SK-N-SH (cell line): ENCODE measurements around the gene HNRNPUL1. TPM values are rescaled to one million over a fixed set of nuclear protein-coding genes. Genes with fewer than 3 reads are reported as not detected.

Source experiments
- CTCF ChIA-PET: fragments of 300-600, 350-600 bp; formaldehyde crosslinking; extraction: SDS; loops from one replicate; lab custom pipeline; 2021; lab: Yijun Ruan, JAX
- POLR2A ChIA-PET: fragments of 350-600 bp; sonication (Branson Sonifier 250); formaldehyde crosslinking; extraction: SDS; loops from one replicate; lab custom pipeline; 2020; ENCODE audit warnings: antibody characterized with exemption, inconsistent platforms; lab: Yijun Ruan, JAX
- DNase-seq: peaks from one replicate; pipeline ENCODE4 v3.0.0; 2012
- H2AFZ ChIP-seq: fragments of 200-600 bp; sonication (generic); 2 replicates; pipeline ENCODE4 v1.8.1; 2016; ENCODE audit warnings: antibody characterized with exemption, mild to moderate bottlenecking, low read depth
- H3F3A ChIP-seq: fragments of 200-600 bp; sonication (generic); replicated peaks from 2 replicates; pipeline ENCODE3; 2016; ENCODE audit warnings: antibody characterized with exemption, mild to moderate bottlenecking; ENCODE audit not compliant: insufficient read depth
- H3K27ac ChIP-seq, 2 experiments: fragments of 200-500 bp in 1 of 2; fragments of 200-600 bp in 1 of 2; sonication (Bioruptor generic) in 1 of 2; sonication (generic), shearing (Covaris generic) in 1 of 2; 2 replicates each; pipeline versions ENCODE4 v1.5.1 to v1.6.1; 2014 to 2016; ENCODE audit warnings: low read depth in 2 of 2, inconsistent platforms in 1 of 2, low read length in 1 of 2, mild to moderate bottlenecking in 1 of 2, mixed read lengths in 1 of 2
- H3K27me3 ChIP-seq: fragments of 200-600 bp; sonication (generic), shearing (Covaris generic); 2 replicates; pipeline ENCODE4 v1.6.1; 2016; ENCODE audit warnings: mixed run types; ENCODE audit not compliant: insufficient read depth
- H3K36me3 ChIP-seq, 2 experiments: fragments of 200-500 bp in 1 of 2; fragments of 200-600 bp in 1 of 2; sonication (Bioruptor generic) in 1 of 2; sonication (generic) in 1 of 2; replicated peaks in 1 of 2; 2 replicates each; pipeline versions ENCODE3 to v1.5.1; 2014 to 2016; ENCODE audit warnings: low read length in 1 of 2, mild to moderate bottlenecking in 1 of 2; ENCODE audit not compliant: insufficient read depth in 2 of 2, control insufficient read depth in 1 of 2
- H3K4me1 ChIP-seq, 2 experiments: fragments of 200-500 bp in 1 of 2; fragments of 200-600 bp in 1 of 2; sonication (Bioruptor generic) in 1 of 2; sonication (generic), shearing (Covaris generic) in 1 of 2; 2 replicates each; pipeline versions ENCODE4 v1.5.1 to v1.6.1; 2014 to 2016; ENCODE audit warnings: low read depth in 1 of 2, low read length in 1 of 2, mixed run types in 1 of 2; ENCODE audit not compliant: insufficient read depth in 2 of 2, control insufficient read depth in 1 of 2
- H3K4me2 ChIP-seq: fragments of 200-600 bp; sonication (generic), shearing (Covaris generic); 2 replicates; pipeline ENCODE4 v1.6.1; 2017; ENCODE audit warnings: mixed run types
- H3K4me3 ChIP-seq, 2 experiments: fragments of 200-500 bp in 1 of 2; fragments of 200-600 bp in 1 of 2; sonication (Bioruptor generic) in 1 of 2; sonication (generic), shearing (Covaris generic) in 1 of 2; 2 replicates each; pipeline versions ENCODE4 v1.5.1 to v1.8.1; 2014 to 2016; ENCODE audit warnings: low read depth in 2 of 2, inconsistent platforms in 1 of 2, low read length in 1 of 2, mild to moderate bottlenecking in 1 of 2, mixed read lengths in 1 of 2, moderate library complexity in 1 of 2
- H3K79me2 ChIP-seq: fragments of 200-600 bp; sonication (generic); 2 replicates; pipeline ENCODE4 v1.8.1; 2017; ENCODE audit warnings: mild to moderate bottlenecking; ENCODE audit not compliant: insufficient read depth
- H3K9ac ChIP-seq: fragments of 200-600 bp; sonication (generic); 2 replicates; pipeline ENCODE4 v1.6.1; 2017; ENCODE audit warnings: mixed run types
- H3K9me2 ChIP-seq: fragments of 200-600 bp; sonication (generic); 2 replicates; pipeline ENCODE4 v1.6.1; 2017; ENCODE audit warnings: mixed run types
- H3K9me3 ChIP-seq: fragments of 200-600 bp; sonication (generic); 2 replicates; pipeline ENCODE4 v1.6.1; 2017; ENCODE audit warnings: mixed run types, mild to moderate bottlenecking, moderate library complexity
- H4K20me1 ChIP-seq: fragments of 200-600 bp; sonication (generic); 2 replicates; pipeline ENCODE4 v1.6.1; 2017; ENCODE audit warnings: mild to moderate bottlenecking, mixed run types; ENCODE audit not compliant: insufficient read depth
- ELF1 ChIP-seq: IDR thresholded peaks from 2 replicates; pipeline ENCODE4 v1.4.0; 2012
- FOXM1 ChIP-seq: IDR thresholded peaks from 2 replicates; pipeline ENCODE4 v1.4.0; 2012; ENCODE audit warnings: low read depth, mild to moderate bottlenecking
- GABPA ChIP-seq: IDR thresholded peaks from 2 replicates; pipeline ENCODE4 v1.4.0; 2012; ENCODE audit warnings: low read depth, mild to moderate bottlenecking
- GATA2 ChIP-seq: sonication (generic); formaldehyde crosslinking; IDR thresholded peaks from 2 replicates; pipeline ENCODE4 v1.5.0; 2020; ENCODE audit warnings: mild to moderate bottlenecking, missing genetic modification reagents
- JUND ChIP-seq: IDR thresholded peaks from 2 replicates; pipeline ENCODE4 v1.4.0; 2012
- MEF2A ChIP-seq: IDR thresholded peaks from 2 replicates; pipeline ENCODE4 v1.4.0; 2012; ENCODE audit warnings: low read depth, borderline replicate concordance
- MXI1 ChIP-seq: IDR thresholded peaks from 2 replicates; pipeline ENCODE4 v1.6.1; 2012; ENCODE audit warnings: mild to moderate bottlenecking, low read depth, low read length, improper control_type of control experiment
- NRF1 ChIP-seq: IDR thresholded peaks from 2 replicates; pipeline ENCODE4 v1.6.1; 2012; ENCODE audit warnings: low read depth, mild to moderate bottlenecking, low read length
- POLR2AphosphoS5 ChIP-seq: IDR thresholded peaks from 2 replicates; pipeline ENCODE4 v1.6.1; 2012; ENCODE audit warnings: low read depth, low read length
- RAD21 ChIP-seq: IDR thresholded peaks from 2 replicates; pipeline ENCODE4 v1.6.1; 2012; ENCODE audit warnings: mild to moderate bottlenecking, low read length
- YY1 ChIP-seq: IDR thresholded peaks from 2 replicates; pipeline ENCODE4 v1.4.0; 2012; ENCODE audit warnings: low read depth, mild to moderate bottlenecking
- WGBS: methylation state at CpG from one replicate; pipeline ENCODE4 v1.1.6; 2017; ENCODE audit warnings: low lambda C conversion rate; 5-methylcytosine and 5-hydroxymethylcytosine counted together
- polyA plus RNA-seq, 3 experiments: library from polyadenylated mRNA; depleted of rRNA; stranded (reverse); fragments of >200 nt; gene quantifications; 2 replicates each; pipeline ENCODE4 v1.2.3, GENCODE V29; 2012
- TF ChIP-seq, protein P1 (sequence below): IDR thresholded peaks from 2 replicates; pipeline ENCODE4; 2012
- TF ChIP-seq, protein P2 (sequence below): IDR thresholded peaks from 2 replicates; pipeline ENCODE4 v1.6.1; 2012; ENCODE audit warnings: mild to moderate bottlenecking, low read depth, low read length, moderate library complexity

The HNRNPUL1 gene
- polyA plus RNA-seq, 1 of the 3 experiments (the other 2 are of a cell fraction) = 41.5 TPM

DNA sequence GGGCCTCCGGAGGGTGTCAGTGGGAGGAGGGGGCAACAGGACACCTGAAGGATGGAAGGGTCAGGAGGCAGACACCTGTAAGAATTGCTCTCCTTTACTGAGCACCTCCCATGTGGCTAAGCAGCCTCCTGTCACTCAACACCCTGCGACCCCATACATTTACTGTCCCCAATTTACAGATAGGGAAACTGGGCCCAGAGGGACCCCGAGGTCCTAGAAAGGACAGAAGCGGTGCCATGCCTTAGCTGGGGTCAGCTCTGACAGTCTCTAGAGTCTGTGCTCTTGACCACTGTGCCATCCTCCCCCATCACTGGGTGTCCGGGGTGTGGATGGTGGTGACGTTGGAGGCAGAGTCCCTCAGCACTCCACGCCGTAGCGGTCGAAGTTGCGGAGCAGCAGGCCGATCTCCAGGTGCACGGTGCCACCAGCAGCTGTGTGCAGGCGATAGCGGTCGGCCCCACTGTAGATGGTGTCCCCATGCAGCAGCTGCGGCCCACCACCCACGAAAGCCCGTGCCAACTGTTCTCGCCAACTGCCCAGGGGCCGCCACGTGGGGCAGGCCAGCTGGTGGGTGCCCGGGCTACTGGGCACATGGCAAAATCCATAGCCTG is 90.3 kb downstream of the HNRNPUL1 start:
- Histone ChIP-seq H3K27me3 (no peaks in the 10 kb centered on the region), H2AFZ (no peak overlapping the region), H3K4me1 (peaks cover 0 to 34% of the 10 kb centered on the region in 2 experiments; a peak in 2 of 4 replicates), H3K27ac (peak overlapping the region in 1 of 2 experiments; percentile 79; a peak in 2 of 4 replicates), H3F3A (peaks cover 9% of the 10 kb centered on the region), H3K4me3 (peak overlapping the region; percentile 65 to 99; a peak in 3 of 4 replicates), H3K79me2 (peaks cover 42% of the 10 kb centered on the region), H3K9me3 (no peaks in the 10 kb centered on the region), H4K20me1 (peaks cover 38% of the 10 kb centered on the region), H3K36me3 (peaks cover 0 to 6% of the 10 kb centered on the region in 2 experiments), H3K9me2 (no peaks in the 10 kb centered on the region), H3K4me2 (peak overlapping the region; percentile 99; the same call in 1 of the 2 replicates), H3K9ac (no peak overlapping the region)
- ChIA-PET POLR2A (no interaction called here), CTCF (interaction anchor here (0.6 to 3.6 kb wide), 7 partner anchors 9 to 150 kb away, joined by 3 to 15 read pairs (median 5); partner anchors contain the start of genes B9D2, CCDC97 and HNRNPUL1)
- TF ChIP-seq POLR2AphosphoS5 = no peak
- 82% methylated on average over 6 of the region's 23 CpGs for WGBS
- DNase-seq = no peak

- Histone ChIP-seq H3K27ac (no peak overlapping the region), H3F3A (peaks cover 9% of the 10 kb centered on the region), H3K4me2 (no peak overlapping the region), H3K27me3 (no peaks in the 10 kb centered on the region), H3K9me3 (no peaks in the 10 kb centered on the region), H3K79me2 (peaks cover 36% of the 10 kb centered on the region), H3K4me3 (no peak overlapping the region), H3K36me3 (no peaks in the 10 kb centered on the region), H4K20me1 (peaks cover 32% of the 10 kb centered on the region), H3K9ac (no peak overlapping the region), H3K4me1 (peaks cover 0 to 34% of the 10 kb centered on the region in 2 experiments; a peak in 2 of 4 replicates), H2AFZ (no peak overlapping the region), H3K9me2 (no peaks in the 10 kb centered on the region)
- DNase-seq = no peak
- POLR2A ChIA-PET = interaction anchor here (1.2 kb wide), 1 partner anchor 9 kb away, joined by 5 read pairs; the partner anchor contains the start of gene B9D2
- CTCF ChIA-PET = interaction anchor here (0.6 to 3.6 kb wide), 6 partner anchors 9 to 151 kb away, joined by 3 to 13 read pairs (median 5); partner anchors contain the start of genes B9D2, CCDC97 and HNRNPUL1
- WGBS = 100% methylated on average over 1 of the region's 1 CpG
- no peak for TF ChIP-seq RAD21
- TF ChIP-seq MEF2A = no peak
- TF ChIP-seq ELF1 = no peak
- TF ChIP-seq GATA2 (CRISPR knock-in tag) = no peak
- TF ChIP-seq, protein P1, sequence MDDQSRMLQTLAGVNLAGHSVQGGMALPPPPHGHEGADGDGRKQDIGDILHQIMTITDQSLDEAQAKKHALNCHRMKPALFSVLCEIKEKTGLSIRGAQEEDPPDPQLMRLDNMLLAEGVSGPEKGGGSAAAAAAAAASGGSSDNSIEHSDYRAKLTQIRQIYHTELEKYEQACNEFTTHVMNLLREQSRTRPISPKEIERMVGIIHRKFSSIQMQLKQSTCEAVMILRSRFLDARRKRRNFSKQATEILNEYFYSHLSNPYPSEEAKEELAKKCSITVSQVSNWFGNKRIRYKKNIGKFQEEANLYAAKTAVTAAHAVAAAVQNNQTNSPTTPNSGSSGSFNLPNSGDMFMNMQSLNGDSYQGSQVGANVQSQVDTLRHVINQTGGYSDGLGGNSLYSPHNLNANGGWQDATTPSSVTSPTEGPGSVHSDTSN = no peak
- no peak for TF ChIP-seq MXI1
- TF ChIP-seq FOXM1 = no peak
- TF ChIP-seq, protein P2, sequence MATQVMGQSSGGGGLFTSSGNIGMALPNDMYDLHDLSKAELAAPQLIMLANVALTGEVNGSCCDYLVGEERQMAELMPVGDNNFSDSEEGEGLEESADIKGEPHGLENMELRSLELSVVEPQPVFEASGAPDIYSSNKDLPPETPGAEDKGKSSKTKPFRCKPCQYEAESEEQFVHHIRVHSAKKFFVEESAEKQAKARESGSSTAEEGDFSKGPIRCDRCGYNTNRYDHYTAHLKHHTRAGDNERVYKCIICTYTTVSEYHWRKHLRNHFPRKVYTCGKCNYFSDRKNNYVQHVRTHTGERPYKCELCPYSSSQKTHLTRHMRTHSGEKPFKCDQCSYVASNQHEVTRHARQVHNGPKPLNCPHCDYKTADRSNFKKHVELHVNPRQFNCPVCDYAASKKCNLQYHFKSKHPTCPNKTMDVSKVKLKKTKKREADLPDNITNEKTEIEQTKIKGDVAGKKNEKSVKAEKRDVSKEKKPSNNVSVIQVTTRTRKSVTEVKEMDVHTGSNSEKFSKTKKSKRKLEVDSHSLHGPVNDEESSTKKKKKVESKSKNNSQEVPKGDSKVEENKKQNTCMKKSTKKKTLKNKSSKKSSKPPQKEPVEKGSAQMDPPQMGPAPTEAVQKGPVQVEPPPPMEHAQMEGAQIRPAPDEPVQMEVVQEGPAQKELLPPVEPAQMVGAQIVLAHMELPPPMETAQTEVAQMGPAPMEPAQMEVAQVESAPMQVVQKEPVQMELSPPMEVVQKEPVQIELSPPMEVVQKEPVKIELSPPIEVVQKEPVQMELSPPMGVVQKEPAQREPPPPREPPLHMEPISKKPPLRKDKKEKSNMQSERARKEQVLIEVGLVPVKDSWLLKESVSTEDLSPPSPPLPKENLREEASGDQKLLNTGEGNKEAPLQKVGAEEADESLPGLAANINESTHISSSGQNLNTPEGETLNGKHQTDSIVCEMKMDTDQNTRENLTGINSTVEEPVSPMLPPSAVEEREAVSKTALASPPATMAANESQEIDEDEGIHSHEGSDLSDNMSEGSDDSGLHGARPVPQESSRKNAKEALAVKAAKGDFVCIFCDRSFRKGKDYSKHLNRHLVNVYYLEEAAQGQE = no peak
- no peak for TF ChIP-seq NRF1
- no peak for TF ChIP-seq GABPA
- no peak for TF ChIP-seq YY1
- TF ChIP-seq JUND = no peak
Observed at GRCh38 chr19:41355035-41355434, 90.9 kb downstream of the HNRNPUL1 start.
